Skeletal muscle tissue (tissue), 4 donors: Measurements from ENCODE around the gene HBA2. TPM values are rescaled to one million over a fixed set of nuclear protein-coding genes. Genes with fewer than 3 reads are reported as not detected.
"Not testable (repeated sequence)": the region's sequence is repeated elsewhere in the genome, so short reads cannot be mapped to it uniquely, and the experiment has no call there.

Experiments used
- H3K27ac ChIP-seq: one replicate; pipeline ENCODE4 v1.7.0; 2013; ENCODE audit warnings: mild to moderate bottlenecking, low read depth, low read length, inconsistent platforms
- H3K27me3 ChIP-seq, 3 donors: one replicate each; pipeline ENCODE4 v1.7.0; 2013; ENCODE audit warnings: low read length in 3 of 3; ENCODE audit not compliant: control insufficient read depth in 3 of 3, insufficient read depth in 3 of 3
- H3K36me3 ChIP-seq, 3 donors: one replicate each; pipeline ENCODE4 v1.7.0; 2013; ENCODE audit warnings: low read length in 3 of 3; ENCODE audit not compliant: control insufficient read depth in 3 of 3, insufficient read depth in 3 of 3
- H3K4me1 ChIP-seq, 3 donors: one replicate each; pipeline ENCODE4 v1.7.0; 2013; ENCODE audit warnings: low read length in 3 of 3, mild to moderate bottlenecking in 3 of 3; ENCODE audit not compliant: control insufficient read depth in 3 of 3, insufficient read depth in 3 of 3
- H3K4me3 ChIP-seq, 3 donors: one replicate each; pipeline ENCODE4 v1.7.0; 2013; ENCODE audit warnings: low read length in 3 of 3
- H3K9ac ChIP-seq, 3 donors: one replicate each; pipeline ENCODE4 v1.7.0; 2013; ENCODE audit warnings: low read length in 3 of 3, mild to moderate bottlenecking in 3 of 3, moderate library complexity in 2 of 3, low read depth in 1 of 3
- H3K9me3 ChIP-seq, 3 donors: one replicate each; pipeline ENCODE4 v1.7.0; 2013; ENCODE audit warnings: low read length in 3 of 3; ENCODE audit not compliant: control insufficient read depth in 3 of 3
- total RNA-seq: library from RNA; depleted of rRNA; stranded (reverse); fragments of >200 nt; gene quantifications from one replicate; pipeline ENCODE4 v1.2.3, GENCODE V29; 2014
- donor health status: Osteomylitis.

HBA2 gene
- total RNA-seq, 1 donor from 2014 or later, result 5,761 TPM

DNA sequence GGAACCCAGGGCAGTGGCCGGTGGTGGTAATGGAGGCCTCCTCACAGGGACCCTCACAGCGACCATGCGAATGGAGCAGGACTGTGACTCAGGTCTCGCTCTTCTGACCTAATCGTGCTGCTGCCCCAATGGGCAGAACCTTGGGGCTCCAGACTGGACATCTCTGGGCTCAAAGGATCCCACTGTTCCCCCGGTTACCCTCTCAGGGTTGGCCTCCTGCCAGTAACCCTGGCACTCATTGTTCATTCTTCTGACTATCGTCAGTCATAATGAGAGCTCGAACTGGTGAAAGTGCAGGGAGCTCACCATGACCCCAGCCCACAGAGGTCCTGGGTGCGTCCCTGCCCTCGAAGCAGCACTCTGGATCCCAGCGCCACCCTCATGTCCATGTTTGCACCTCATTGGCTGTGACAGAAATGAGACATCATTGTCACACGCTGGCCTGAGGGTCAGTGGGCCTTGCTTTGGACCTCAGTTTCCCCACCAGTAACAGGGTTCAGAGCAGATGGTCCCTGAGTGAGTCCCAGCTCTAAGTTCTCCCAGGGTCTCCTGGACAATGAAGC lies 30.2 kb upstream of the HBA2 start:
- peaks cover 0 to 9% (median 4%) of the 10 kb centered on the region in 3 donors for H3K27me3 ChIP-seq
- no peaks in the 10 kb centered on the region for H3K9me3 ChIP-seq
- H3K4me1 ChIP-seq, result peaks cover 0 to 3% (median 3%) of the 10 kb centered on the region in 3 donors
- H3K27ac ChIP-seq, result no peak overlapping the region
- no peak overlapping the region for H3K4me3 ChIP-seq
- H3K36me3 ChIP-seq, result no peaks in the 10 kb centered on the region
- no peak overlapping the region for H3K9ac ChIP-seq

- no peaks in the 10 kb centered on the region for H3K4me1 ChIP-seq
Measured at GRCh38 chr16:143047-143446, 29.6 kb upstream of the HBA2 start.

GRCh38 chr16:143456-143855 lies 29.2 kb upstream of the HBA2 start:
- Histone ChIP-seq H3K4me1 (no peaks in the 10 kb centered on the region), H3K27me3 (peaks cover under 1 to 11% (median 4%) of the 10 kb centered on the region in 3 donors), H3K27ac (no peak overlapping the region), H3K9ac (no peak overlapping the region), H3K9me3 (no peaks in the 10 kb centered on the region), H3K4me3 (no peak overlapping the region), H3K36me3 (no peaks in the 10 kb centered on the region)

More at GRCh38 chr16:143047-143446, 29.6 kb upstream of the HBA2 start:
- H3K36me3 ChIP-seq, result no peaks in the 10 kb centered on the region
- no peak overlapping the region for H3K27ac ChIP-seq
- no peak overlapping the region for H3K9ac ChIP-seq
- no peak overlapping the region for H3K4me3 ChIP-seq
- no peaks in the 10 kb centered on the region for H3K9me3 ChIP-seq
- peaks cover 0 to 9% (median 4%) of the 10 kb centered on the region in 3 donors for H3K27me3 ChIP-seq

- no peak overlapping the region for H3K27ac ChIP-seq
- H3K9ac ChIP-seq, result no peak overlapping the region
- no peaks in the 10 kb centered on the region for H3K36me3 ChIP-seq
- no peak overlapping the region for H3K4me3 ChIP-seq
- no peaks in the 10 kb centered on the region for H3K4me1 ChIP-seq
- peaks cover 9 to 19% (median 13%) of the 10 kb centered on the region in 3 donors for H3K27me3 ChIP-seq
- H3K9me3 ChIP-seq, result no peaks in the 10 kb centered on the region
Measured at GRCh38 chr16:144797-145252, 27.9 kb upstream of the HBA2 start.

GRCh38 chr16:146646-147045 lies 26.0 kb upstream of the HBA2 start:
- Histone ChIP-seq H3K27ac (no peak overlapping the region), H3K36me3 (no peaks in the 10 kb centered on the region), H3K27me3 (peaks cover 9 to 19% (median 13%) of the 10 kb centered on the region in 3 donors), H3K4me3 (no peak overlapping the region), H3K9ac (no peak overlapping the region), H3K9me3 (no peaks in the 10 kb centered on the region), H3K4me1 (no peaks in the 10 kb centered on the region)

- H3K4me1 ChIP-seq, result no peaks in the 10 kb centered on the region
- H3K4me3 ChIP-seq, result no peak overlapping the region
- peaks cover 12 to 14% (median 13%) of the 10 kb centered on the region in 3 donors for H3K27me3 ChIP-seq
- no peaks in the 10 kb centered on the region for H3K9me3 ChIP-seq
- no peak overlapping the region for H3K9ac ChIP-seq
- no peaks in the 10 kb centered on the region for H3K36me3 ChIP-seq
- H3K27ac ChIP-seq, result no peak overlapping the region
Measured at GRCh38 chr16:149024-149660, 23.5 kb upstream of the HBA2 start.

DNA sequence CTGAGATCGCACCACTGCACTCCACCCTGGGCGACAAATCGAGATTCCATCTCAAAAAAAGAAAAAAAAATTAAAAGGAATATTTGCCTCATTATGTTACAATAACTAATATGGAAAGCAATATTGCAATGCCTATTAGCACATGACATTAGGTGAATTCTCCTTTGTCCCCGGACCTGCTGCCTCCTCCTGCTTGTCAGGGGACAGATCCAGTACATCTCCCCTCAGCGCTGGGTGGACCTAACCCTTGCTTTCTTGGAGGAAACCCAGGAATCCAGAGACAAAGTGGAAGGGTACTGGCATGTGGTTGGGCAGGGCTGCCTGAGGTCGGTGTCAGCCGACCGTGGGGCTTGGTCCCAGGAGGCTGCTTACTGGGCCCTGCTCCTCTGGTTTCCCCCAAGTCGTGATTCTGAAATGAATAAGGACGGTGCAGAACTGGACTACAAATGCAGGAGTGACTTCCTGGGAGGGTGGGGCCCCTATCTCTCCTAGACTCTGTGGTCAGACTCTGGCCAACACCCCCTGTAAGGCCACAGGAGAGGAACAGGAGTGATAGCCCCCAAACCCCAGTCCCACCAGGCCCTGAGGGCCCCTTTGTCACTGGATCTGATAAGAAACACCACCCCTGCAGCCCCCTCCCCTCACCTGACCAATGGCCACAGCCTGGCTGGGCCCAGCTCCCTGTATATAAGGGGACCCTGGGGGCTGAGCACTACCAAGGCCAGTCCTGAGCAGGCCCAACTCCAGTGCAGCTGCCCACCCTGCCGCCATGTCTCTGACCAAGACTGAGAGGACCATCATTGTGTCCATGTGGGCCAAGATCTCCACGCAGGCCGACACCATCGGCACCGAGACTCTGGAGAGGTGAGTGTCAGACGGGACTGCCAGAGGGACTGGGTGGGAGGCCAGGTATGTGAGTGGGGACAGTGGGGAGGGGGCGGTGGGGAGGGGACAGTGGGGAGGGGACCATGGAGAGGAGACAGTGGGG lies 20.2 kb upstream of the HBA2 start, which contains the start of gene HBZ:
HBZ (plus strand) TSS at position 504 of the 988 bp plus-strand sequence; CDS start at position 770, 266 bp downstream.
- H3K4me1 ChIP-seq, result peaks cover 4 to 10% (median 8%) of the 10 kb centered on the region in 3 donors

DNA sequence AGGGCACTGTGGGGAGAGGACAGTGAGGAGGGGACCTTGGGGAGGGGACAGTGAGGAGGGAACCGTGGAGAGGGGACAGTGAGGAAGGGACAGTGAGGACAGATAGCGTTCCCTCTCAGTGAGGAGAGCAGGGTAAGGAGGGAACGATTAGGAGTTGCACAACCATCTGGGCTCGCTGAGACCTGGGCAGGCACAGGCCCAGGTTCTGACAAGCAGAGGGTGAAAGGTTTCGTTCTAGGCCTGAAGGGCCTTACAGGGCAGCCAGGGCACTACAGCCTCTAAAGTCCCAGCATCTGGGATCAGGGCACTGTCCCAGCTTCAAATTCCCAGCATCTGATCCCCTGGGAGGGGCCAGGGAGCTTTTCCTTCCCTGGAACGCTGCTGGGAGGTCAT lies 19.6 kb upstream of the HBA2 start:
- H3K27me3 ChIP-seq, result peaks cover 22 to 33% (median 28%) of the 10 kb centered on the region in 3 donors
- not testable (repeated sequence) for H3K4me1 ChIP-seq, H3K27ac ChIP-seq, H3K9ac ChIP-seq, H3K36me3 ChIP-seq, H3K4me3 ChIP-seq, H3K9me3 ChIP-seq

More for the DNA sequence above, 20.2 kb upstream of the HBA2 start, which contains the start of gene HBZ:
- no peaks in the 10 kb centered on the region for H3K36me3 ChIP-seq
- no peak within 1 kb of the TSS for H3K9ac ChIP-seq
- H3K9me3 ChIP-seq, result no peaks in the 10 kb centered on the region
- peaks cover 22 to 33% (median 28%) of the 10 kb centered on the region in 3 donors for H3K27me3 ChIP-seq
- no peak within 1 kb of the TSS for H3K27ac ChIP-seq
- H3K4me3 ChIP-seq, result no peak within 1 kb of the TSS

DNA sequence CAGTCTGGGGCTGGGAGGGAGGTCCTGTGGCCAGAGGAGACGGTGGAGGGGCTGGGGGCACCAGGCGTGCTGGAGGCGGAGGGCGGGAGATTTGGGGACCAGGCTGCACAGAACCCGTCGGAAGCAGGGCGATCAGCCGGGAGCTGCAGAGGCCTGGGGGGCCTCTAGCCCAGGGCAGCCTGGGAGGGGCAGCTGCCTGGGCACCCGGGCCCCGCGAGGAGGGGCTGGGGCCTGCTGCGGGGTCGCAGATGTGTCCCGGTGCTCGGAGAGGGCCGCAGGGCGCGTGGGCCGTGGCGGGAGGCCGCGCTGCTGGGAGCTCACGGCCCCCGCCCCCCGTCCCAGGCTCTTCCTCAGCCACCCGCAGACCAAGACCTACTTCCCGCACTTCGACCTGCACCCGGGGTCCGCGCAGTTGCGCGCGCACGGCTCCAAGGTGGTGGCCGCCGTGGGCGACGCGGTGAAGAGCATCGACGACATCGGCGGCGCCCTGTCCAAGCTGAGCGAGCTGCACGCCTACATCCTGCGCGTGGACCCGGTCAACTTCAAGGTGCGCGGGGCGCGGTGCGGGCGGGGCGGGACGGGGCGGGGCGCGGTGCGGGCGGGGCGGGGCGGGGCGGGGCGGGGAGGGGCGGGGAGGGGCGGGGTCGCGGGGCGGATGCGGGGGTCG lies 19.0 kb upstream of the HBA2 start:
- H3K4me1 ChIP-seq, H3K27ac ChIP-seq, H3K36me3 ChIP-seq, H3K9ac ChIP-seq, H3K9me3 ChIP-seq, H3K4me3 ChIP-seq: not testable (repeated sequence)
- H3K27me3 ChIP-seq, result peaks cover 18 to 31% (median 27%) of the 10 kb centered on the region in 3 donors
